Trophoblast cell (in vitro differentiated cells and primary cell): ENCODE results near the gene SKIDA1.
A peak's percentile ranks its signal among the peaks of the same experiment; 100 is the strongest.

ENCODE experiments used
- DNase-seq, 2 donors: peaks; one replicate each; pipeline ENCODE4 v3.0.0-alpha.2; 2016
- H2AFZ ChIP-seq: 2 replicates; pipeline ENCODE4 v1.6.1; 2013; ENCODE audit warnings: low read length, moderate library complexity, mild to moderate bottlenecking; ENCODE audit not compliant: insufficient read depth, poor library complexity
- H2AK5ac ChIP-seq: 2 replicates; pipeline ENCODE4 v1.6.1; 2013; ENCODE audit warnings: mild to moderate bottlenecking, low read length
- H2BK120ac ChIP-seq: 2 replicates; pipeline ENCODE4 v1.6.1; 2013; ENCODE audit warnings: low read length, mild to moderate bottlenecking, moderate library complexity; ENCODE audit not compliant: insufficient read depth, poor library complexity
- H2BK12ac ChIP-seq: 2 replicates; pipeline ENCODE4 v1.6.1; 2013; ENCODE audit warnings: mild to moderate bottlenecking, low read length, moderate library complexity
- H2BK5ac ChIP-seq: 2 replicates; pipeline ENCODE4 v1.6.1; 2013; ENCODE audit warnings: low read length, low read depth, moderate library complexity, mild to moderate bottlenecking; ENCODE audit not compliant: poor library complexity
- H3K14ac ChIP-seq: 2 replicates; pipeline ENCODE4 v1.6.1; 2013; ENCODE audit warnings: mild to moderate bottlenecking, low read length
- H3K18ac ChIP-seq: 2 replicates; pipeline ENCODE4 v1.6.1; 2013; ENCODE audit warnings: mild to moderate bottlenecking, low read length
- H3K23ac ChIP-seq: 2 replicates; pipeline ENCODE4 v1.6.1; 2013; ENCODE audit warnings: low read length
- H3K27ac ChIP-seq: 2 replicates; pipeline ENCODE4 v1.5.1; 2013; ENCODE audit warnings: low read depth, mild to moderate bottlenecking, inconsistent platforms, low read length, moderate library complexity
- H3K27me3 ChIP-seq: 2 replicates; pipeline ENCODE4 v1.6.1; 2013; ENCODE audit warnings: inconsistent platforms, mild to moderate bottlenecking, low read length, moderate library complexity; ENCODE audit not compliant: insufficient read depth
- H3K36me3 ChIP-seq, 2 experiments: 1 replicate in 1 of 2; 2 replicates in 1 of 2; pipeline ENCODE4 v1.6.1; 2013; ENCODE audit warnings: low read length in 2 of 2, mild to moderate bottlenecking in 2 of 2, moderate library complexity in 1 of 2; ENCODE audit not compliant: insufficient read depth in 2 of 2, control insufficient read depth in 1 of 2
- H3K4ac ChIP-seq: 2 replicates; pipeline ENCODE4 v1.6.1; 2013; ENCODE audit warnings: low read depth, mild to moderate bottlenecking, low read length, moderate library complexity
- H3K4me1 ChIP-seq, 2 experiments: 1 replicate in 1 of 2; 2 replicates in 1 of 2; pipeline ENCODE4 v1.6.1; 2013; ENCODE audit warnings: low read length in 2 of 2, mild to moderate bottlenecking in 2 of 2, moderate library complexity in 1 of 2; ENCODE audit not compliant: insufficient read depth in 2 of 2, control insufficient read depth in 1 of 2
- H3K4me2 ChIP-seq: 2 replicates; pipeline ENCODE4 v1.6.1; 2013; ENCODE audit warnings: inconsistent platforms, mild to moderate bottlenecking, low read length, moderate library complexity
- H3K4me3 ChIP-seq: 2 replicates; pipeline ENCODE4 v1.5.1; 2013; ENCODE audit warnings: mild to moderate bottlenecking, low read depth, low read length, inconsistent platforms
- H3K79me1 ChIP-seq: one replicate; pipeline ENCODE4 v1.6.1; 2013; ENCODE audit warnings: low read length
- H3K79me2 ChIP-seq: 2 replicates; pipeline ENCODE4 v1.6.1; 2013; ENCODE audit warnings: low read length, mild to moderate bottlenecking; ENCODE audit not compliant: control insufficient read depth, insufficient read depth, poor library complexity
- H3K9ac ChIP-seq: 2 replicates; pipeline ENCODE4 v1.6.1; 2013; ENCODE audit warnings: mild to moderate bottlenecking, low read length
- H3K9me3 ChIP-seq: 2 replicates; pipeline ENCODE4 v1.6.1; 2013; ENCODE audit warnings: low read depth, mild to moderate bottlenecking, control low read depth, inconsistent platforms, low read length; ENCODE audit not compliant: insufficient read depth
- H4K12ac ChIP-seq: 2 replicates; pipeline ENCODE4 v1.6.1; 2013; ENCODE audit warnings: low read depth, mild to moderate bottlenecking, low read length, moderate library complexity
- H4K8ac ChIP-seq: 2 replicates; pipeline ENCODE4 v1.6.1; 2013; ENCODE audit warnings: low read depth, mild to moderate bottlenecking, low read length, moderate library complexity
- H4K91ac ChIP-seq: one replicate; pipeline ENCODE4 v1.6.1; 2013; ENCODE audit warnings: low read depth, mild to moderate bottlenecking, low read length, moderate library complexity
- WGBS: extraction: QIAGEN DNeasy Blood & Tissue Kit; methylation state at CpG from one replicate; pipeline ENCODE4 v1.1.7; 2013; ENCODE audit warnings: missing lambda C conversion rate; ENCODE audit not compliant: insufficient read length, insufficient coverage; ENCODE audit errors: extremely low coverage; 5-methylcytosine and 5-hydroxymethylcytosine counted together

Gene SKIDA1

DNA sequence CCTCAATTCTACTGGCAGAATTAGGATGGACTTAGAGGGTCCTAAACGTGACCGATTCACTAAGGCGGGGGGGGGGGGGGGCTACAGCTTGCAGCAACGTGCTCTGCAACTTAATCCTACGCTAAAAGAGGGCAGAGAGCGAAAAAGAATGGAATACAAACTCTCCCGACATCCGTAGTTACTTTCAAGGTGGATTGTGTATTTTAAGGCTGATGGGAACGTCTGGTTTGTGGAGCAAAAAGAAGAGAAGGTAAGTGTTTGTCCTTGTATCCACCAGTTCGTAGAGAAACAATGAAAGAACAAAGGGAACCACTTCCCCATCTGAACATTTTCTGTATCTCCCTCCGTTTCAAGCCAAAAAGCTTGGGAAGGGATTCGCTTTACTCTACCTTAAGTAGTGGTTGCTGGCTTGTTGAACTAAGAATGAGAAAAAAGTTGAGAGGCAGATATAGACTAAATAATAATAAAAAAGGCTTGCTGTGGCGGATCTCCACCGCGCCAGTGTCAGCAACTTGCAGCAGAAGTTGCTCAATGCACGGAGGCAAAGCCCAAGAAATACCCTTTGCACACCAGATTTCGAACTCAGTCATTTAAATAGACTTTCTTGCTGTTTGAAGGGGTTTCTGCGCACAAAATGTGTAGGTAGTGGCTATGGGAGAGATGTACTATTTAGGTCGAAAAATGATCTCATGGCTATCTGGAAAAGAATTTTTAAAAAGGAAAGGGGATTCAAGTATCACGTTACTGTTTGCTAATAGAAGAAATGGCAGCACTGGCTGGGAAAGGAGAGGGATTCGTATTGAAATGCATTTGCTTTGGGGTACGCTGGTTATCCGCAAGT lies 736 bp downstream of the SKIDA1 start:
- Histone ChIP-seq H3K4ac (peak overlapping the region; percentile 49), H4K91ac (peak overlapping the region; percentile 99), H4K12ac (peak overlapping the region; percentile 44), H3K4me3 (peak overlapping the region; percentile 84), H3K27ac (peak overlapping the region; percentile 100), H3K4me1 (no peaks in the 10 kb centered on the region), H2BK120ac (peak overlapping the region; percentile 99), H2AFZ (peak overlapping the region; percentile 59), H4K8ac (peak overlapping the region; percentile 99), H3K23ac (no peak overlapping the region), H3K9me3 (no peaks in the 10 kb centered on the region), H3K9ac (peak overlapping the region; percentile 76), H3K4me2 (peak overlapping the region; percentile 100), H3K79me2 (peaks cover 16% of the 10 kb centered on the region), H3K79me1 (peaks cover 33% of the 10 kb centered on the region), H3K36me3 (no peaks in the 10 kb centered on the region), H2AK5ac (no peak overlapping the region), H2BK12ac (peak overlapping the region; percentile 82), H3K18ac (peak overlapping the region; percentile 100), H3K14ac (peak overlapping the region; percentile 85), H3K27me3 (no peaks in the 10 kb centered on the region), H2BK5ac (peak overlapping the region; percentile 100)
- no CpG with 5 or more reads among the region's 23 CpGs for WGBS
- DNase-seq: peak in 1 of 2 donors; percentile 55

DNA sequence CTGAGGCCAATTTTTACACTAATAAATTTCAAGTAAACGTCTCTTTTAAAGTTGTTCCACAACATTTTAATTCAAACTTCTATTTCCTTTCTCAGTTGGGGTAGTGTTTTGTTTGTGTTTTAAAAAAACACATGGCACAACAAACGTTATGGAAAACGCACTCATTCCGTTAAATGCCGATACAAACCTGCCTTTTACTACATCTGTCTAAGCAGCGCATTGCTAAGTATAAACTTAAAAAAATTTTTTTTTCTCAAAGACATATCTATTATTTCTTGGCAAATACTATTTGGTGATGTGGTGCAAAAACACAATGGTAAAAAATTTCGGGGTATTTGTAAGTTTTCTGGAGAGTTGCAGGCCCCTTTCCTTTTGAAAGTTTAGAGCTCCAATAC lies 1.4 kb downstream of the SKIDA1 start:
- WGBS: no CpG with 5 or more reads among the region's 7 CpGs

DNA sequence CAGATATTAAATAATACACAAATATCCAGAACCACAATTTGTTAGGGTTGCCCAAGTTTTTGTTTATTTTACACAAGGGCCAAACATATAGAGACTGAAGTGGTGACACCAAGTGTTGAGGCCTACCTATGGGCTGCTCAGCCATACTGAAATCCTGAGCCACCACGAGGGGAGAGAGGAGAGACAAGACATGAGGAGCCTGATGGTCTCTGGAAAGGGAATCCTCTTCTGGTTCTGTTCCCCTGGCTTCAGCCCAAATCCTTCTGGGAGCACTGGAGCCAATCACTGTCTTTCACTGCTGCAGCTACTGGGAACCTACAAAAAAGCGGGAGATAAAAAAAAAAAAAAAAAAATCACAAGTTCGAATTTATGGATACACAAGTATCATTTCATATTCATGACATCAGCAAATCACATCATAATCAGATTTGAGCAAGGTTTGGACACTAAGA lies 1.9 kb downstream of the SKIDA1 start:
- no peaks in the 10 kb centered on the region for H3K27me3 ChIP-seq
- peaks cover 15% of the 10 kb centered on the region for H3K79me2 ChIP-seq
- H3K23ac ChIP-seq: no peak overlapping the region
- peak overlapping the region; percentile 88 for H2BK12ac ChIP-seq
- H3K4me1 ChIP-seq: peaks cover 0 to 2% of the 10 kb centered on the region in 2 experiments
- no peak overlapping the region for H3K9ac ChIP-seq
- peak overlapping the region; percentile 78 for H4K8ac ChIP-seq
- H3K36me3 ChIP-seq: no peaks in the 10 kb centered on the region
- no peak overlapping the region for H3K4me2 ChIP-seq
- peak overlapping the region; percentile 66 for H4K91ac ChIP-seq
- no peak overlapping the region for H3K4me3 ChIP-seq
- peak overlapping the region; percentile 33 for H3K27ac ChIP-seq
- no peaks in the 10 kb centered on the region for H3K9me3 ChIP-seq
- peaks cover 38% of the 10 kb centered on the region for H3K79me1 ChIP-seq
- DNase-seq: no peak
- peak overlapping the region; percentile 64 for H3K4ac ChIP-seq
- WGBS: no CpG with 5 or more reads among the region's 3 CpGs
- H2AFZ ChIP-seq: peak overlapping the region; percentile 59
- H2BK120ac ChIP-seq: peak overlapping the region; percentile 38
- H3K14ac ChIP-seq: peak overlapping the region; percentile 19
- peak overlapping the region; percentile 35 for H2AK5ac ChIP-seq
- H3K18ac ChIP-seq: peak overlapping the region; percentile 56
- peak overlapping the region; percentile 61 for H2BK5ac ChIP-seq
- H4K12ac ChIP-seq: peak overlapping the region; percentile 59

More for the DNA sequence above, 1.4 kb downstream of the SKIDA1 start:
- Histone ChIP-seq H2BK5ac (no peak overlapping the region), H3K23ac (no peak overlapping the region), H3K4me1 (peaks cover 0 to 2% of the 10 kb centered on the region in 2 experiments), H3K27me3 (no peaks in the 10 kb centered on the region), H2BK12ac (no peak overlapping the region), H3K18ac (no peak overlapping the region), H2BK120ac (peak overlapping the region; percentile 30), H3K4ac (no peak overlapping the region), H3K36me3 (no peaks in the 10 kb centered on the region), H3K9me3 (no peaks in the 10 kb centered on the region), H3K14ac (no peak overlapping the region), H3K4me2 (peak overlapping the region; percentile 100), H2AK5ac (no peak overlapping the region), H3K27ac (peak overlapping the region; percentile 100), H4K12ac (no peak overlapping the region), H3K79me1 (peaks cover 34% of the 10 kb centered on the region), H3K4me3 (no peak overlapping the region), H3K9ac (no peak overlapping the region), H3K79me2 (peaks cover 16% of the 10 kb centered on the region), H2AFZ (no peak overlapping the region), H4K91ac (no peak overlapping the region), H4K8ac (no peak overlapping the region)
- no peak for DNase-seq

DNA sequence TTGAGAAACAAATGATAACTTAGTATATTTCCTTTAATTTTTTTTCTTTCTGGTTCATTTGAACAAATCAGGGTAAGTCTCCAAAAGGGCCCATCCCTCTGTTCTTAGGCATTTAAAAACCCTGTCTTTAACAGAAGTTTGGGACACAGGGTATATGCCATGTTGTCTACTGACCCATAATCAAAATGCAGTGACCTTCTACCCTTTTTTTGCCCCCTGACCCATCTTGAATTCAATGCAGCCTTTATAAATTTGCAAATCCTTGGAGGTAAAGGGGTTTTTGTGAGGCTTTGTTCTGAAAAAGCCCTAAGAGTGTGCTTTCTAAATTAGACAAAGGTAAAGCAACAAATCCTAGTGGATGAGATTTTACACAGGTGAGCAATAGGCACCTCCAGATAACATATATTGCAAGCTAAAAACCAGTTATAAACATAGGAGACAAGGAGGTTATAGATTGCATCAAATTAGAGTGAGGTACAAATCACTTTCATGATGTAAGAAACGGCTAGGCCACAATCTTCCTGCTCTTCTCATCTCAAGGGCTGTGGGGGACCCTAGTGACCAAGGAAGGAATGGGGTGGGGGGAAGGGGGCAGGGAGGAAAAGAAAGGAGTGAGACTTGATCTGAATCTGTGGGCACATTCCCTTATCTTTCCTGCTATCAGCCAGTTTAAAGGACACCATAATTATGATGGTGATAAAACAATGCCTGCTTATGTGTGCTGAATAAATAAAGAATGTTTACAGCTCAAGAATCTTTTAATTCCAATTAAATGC lies 2.7 kb downstream of the SKIDA1 start:
- no peaks in the 10 kb centered on the region for H3K9me3 ChIP-seq
- peaks cover 15% of the 10 kb centered on the region for H3K79me2 ChIP-seq
- DNase-seq: no peak
- no peaks in the 10 kb centered on the region for H3K36me3 ChIP-seq
- WGBS: no CpG with 5 or more reads among the region's 1 CpG
- no peak overlapping the region for H2BK12ac ChIP-seq
- peaks cover 42% of the 10 kb centered on the region for H3K79me1 ChIP-seq
- H3K27ac ChIP-seq: no peak overlapping the region
- no peak overlapping the region for H2BK120ac ChIP-seq
- H4K91ac ChIP-seq: no peak overlapping the region
- no peak overlapping the region for H4K12ac ChIP-seq
- H3K27me3 ChIP-seq: no peaks in the 10 kb centered on the region
- no peak overlapping the region for H2AK5ac ChIP-seq
- H3K23ac ChIP-seq: no peak overlapping the region
- H3K4ac ChIP-seq: no peak overlapping the region
- no peak overlapping the region for H3K4me2 ChIP-seq
- no peak overlapping the region for H4K8ac ChIP-seq
- peaks cover 0 to 2% of the 10 kb centered on the region in 2 experiments for H3K4me1 ChIP-seq
- H3K18ac ChIP-seq: no peak overlapping the region
- H2AFZ ChIP-seq: no peak overlapping the region
- H2BK5ac ChIP-seq: no peak overlapping the region
- H3K9ac ChIP-seq: no peak overlapping the region
- no peak overlapping the region for H3K14ac ChIP-seq
- no peak overlapping the region for H3K4me3 ChIP-seq
